ENCODE data around the gene IGSF9B. TPM values are rescaled to one million over a fixed set of nuclear protein-coding genes. Genes with fewer than 3 reads are reported as not detected.

Gene IGSF9B
- total RNA-seq, 1 donor from 2014 or later: 3.8 TPM

DNA sequence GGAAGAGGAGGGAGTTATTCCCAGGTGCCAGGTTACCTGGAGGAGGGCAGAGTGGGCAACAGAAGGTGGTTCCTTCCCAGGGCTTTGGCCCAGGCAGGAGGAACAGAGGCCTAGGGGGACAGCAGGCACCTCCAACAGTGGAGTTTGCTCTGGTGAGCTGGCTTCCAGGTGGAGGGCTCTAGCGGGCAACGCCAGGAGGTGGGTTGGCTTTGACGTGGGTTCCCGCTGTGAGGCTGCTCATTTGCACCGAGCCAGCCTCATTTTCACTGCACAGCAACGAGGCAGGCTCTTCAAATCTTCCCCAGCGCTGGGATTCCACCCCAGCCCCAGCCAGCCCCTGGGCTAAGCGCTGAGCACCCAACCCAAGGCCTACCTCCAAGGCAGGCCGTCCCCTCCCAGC, 8.1 kb downstream of the IGSF9B start:
- peaks cover 15% of the 10 kb centered on the region for H3K4me1 Mint-ChIP-seq (ENCODE audit: unreplicated experiment)
- H3K4me3 Mint-ChIP-seq (ENCODE audit: unreplicated experiment): no peak overlapping the region

DNA sequence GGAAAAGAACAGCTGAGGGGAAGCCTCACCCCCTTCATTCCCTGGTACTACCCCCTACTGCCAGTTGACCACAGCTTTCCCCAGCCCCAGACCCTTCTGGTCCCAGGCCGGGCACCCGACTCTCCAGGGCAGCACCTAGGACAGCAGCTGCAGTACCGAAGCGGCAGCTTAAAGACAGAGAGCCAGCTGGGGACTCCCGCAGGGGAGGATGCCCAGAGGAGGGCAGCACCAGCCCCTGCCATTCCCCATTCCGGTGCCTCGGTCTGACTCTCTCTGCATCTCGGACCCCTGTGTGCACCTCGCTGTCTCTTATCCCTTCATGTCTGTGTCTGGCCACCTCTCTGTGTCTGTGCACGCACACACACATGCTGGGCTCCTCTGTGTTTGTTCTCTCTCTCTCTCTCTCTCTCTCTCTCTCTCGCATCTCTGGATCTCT, 9.4 kb downstream of the IGSF9B start:
- DNase-seq (ENCODE audit: extremely low spot score, unreplicated experiment): no peak
- no peak overlapping the region for H3K4me3 Mint-ChIP-seq (ENCODE audit: unreplicated experiment)
- peaks cover 16% of the 10 kb centered on the region for H3K27me3 Mint-ChIP-seq (ENCODE audit: unreplicated experiment)
- H3K27ac Mint-ChIP-seq (ENCODE audit: unreplicated experiment): no peak overlapping the region
- no peaks in the 10 kb centered on the region for H3K36me3 Mint-ChIP-seq (ENCODE audit: unreplicated experiment)
- H3K4me1 Mint-ChIP-seq (ENCODE audit: unreplicated experiment): peaks cover 15% of the 10 kb centered on the region
- H3K9me3 Mint-ChIP-seq (ENCODE audit: unreplicated experiment): no peaks in the 10 kb centered on the region
- TF ChIP-seq, protein P1, sequence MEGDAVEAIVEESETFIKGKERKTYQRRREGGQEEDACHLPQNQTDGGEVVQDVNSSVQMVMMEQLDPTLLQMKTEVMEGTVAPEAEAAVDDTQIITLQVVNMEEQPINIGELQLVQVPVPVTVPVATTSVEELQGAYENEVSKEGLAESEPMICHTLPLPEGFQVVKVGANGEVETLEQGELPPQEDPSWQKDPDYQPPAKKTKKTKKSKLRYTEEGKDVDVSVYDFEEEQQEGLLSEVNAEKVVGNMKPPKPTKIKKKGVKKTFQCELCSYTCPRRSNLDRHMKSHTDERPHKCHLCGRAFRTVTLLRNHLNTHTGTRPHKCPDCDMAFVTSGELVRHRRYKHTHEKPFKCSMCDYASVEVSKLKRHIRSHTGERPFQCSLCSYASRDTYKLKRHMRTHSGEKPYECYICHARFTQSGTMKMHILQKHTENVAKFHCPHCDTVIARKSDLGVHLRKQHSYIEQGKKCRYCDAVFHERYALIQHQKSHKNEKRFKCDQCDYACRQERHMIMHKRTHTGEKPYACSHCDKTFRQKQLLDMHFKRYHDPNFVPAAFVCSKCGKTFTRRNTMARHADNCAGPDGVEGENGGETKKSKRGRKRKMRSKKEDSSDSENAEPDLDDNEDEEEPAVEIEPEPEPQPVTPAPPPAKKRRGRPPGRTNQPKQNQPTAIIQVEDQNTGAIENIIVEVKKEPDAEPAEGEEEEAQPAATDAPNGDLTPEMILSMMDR (IDR thresholded peaks at IDR 0.05): peak; percentile 55

More for the DNA sequence above, 8.1 kb downstream of the IGSF9B start:
- Mint-ChIP-seq H3K27ac (ENCODE audit: unreplicated experiment) (no peak overlapping the region), H3K36me3 (ENCODE audit: unreplicated experiment) (no peaks in the 10 kb centered on the region), H3K27me3 (ENCODE audit: unreplicated experiment) (peaks cover 26% of the 10 kb centered on the region), H3K9me3 (ENCODE audit: unreplicated experiment) (no peaks in the 10 kb centered on the region)
- TF ChIP-seq, protein P1 (IDR thresholded peaks at IDR 0.05): no peak
- no peak for DNase-seq (ENCODE audit: extremely low spot score, unreplicated experiment)

DNA sequence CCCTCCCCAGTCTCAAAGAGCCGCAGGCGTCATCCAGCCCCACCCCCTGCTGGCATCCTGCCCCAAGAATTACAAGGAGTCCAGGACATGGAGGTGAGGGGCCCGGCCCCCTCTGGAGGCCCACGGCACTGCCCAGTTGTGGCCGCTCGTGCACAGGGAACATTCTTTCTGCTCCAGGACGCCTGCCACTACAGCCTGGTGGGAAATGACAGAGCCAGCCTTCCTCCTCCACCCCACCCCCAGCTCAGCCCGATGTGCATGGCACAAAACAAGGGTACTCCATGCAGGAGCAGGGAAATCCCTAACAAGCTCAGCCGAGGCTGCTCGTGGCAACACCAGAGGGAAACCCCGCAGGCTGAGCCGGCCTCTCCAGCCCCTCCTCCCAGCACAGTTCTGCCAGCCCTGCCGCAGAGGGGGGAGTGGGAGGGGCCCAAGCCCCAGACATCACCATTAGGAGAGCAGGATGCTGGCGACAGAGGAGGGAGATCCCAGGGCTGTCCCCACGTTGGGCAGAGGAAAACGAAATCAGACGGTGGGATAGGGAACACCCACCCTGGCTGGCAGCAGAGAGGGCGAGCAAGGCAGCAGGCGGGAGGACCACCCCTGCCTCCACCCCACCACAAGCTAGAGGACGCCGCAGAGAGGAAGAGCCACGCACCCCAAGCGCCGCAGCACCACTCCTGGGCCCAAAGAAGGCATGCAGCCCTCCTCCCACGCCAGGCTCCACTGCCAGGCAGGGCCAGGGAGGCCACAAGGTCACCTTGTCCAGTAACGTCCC, 10.0 kb downstream of the IGSF9B start:
- peaks cover 9% of the 10 kb centered on the region for H3K4me1 Mint-ChIP-seq (ENCODE audit: unreplicated experiment)
- no peak overlapping the region for H3K4me3 Mint-ChIP-seq (ENCODE audit: unreplicated experiment)
- no peak for DNase-seq (ENCODE audit: extremely low spot score, unreplicated experiment)

GRCh38 chr11:133946051-133946450, 10.7 kb downstream of the IGSF9B start:
- Mint-ChIP-seq H3K4me1 (ENCODE audit: unreplicated experiment) (peaks cover 4% of the 10 kb centered on the region), H3K27me3 (ENCODE audit: unreplicated experiment) (peaks cover 13% of the 10 kb centered on the region), H3K27ac (ENCODE audit: unreplicated experiment) (no peak overlapping the region), H3K9me3 (ENCODE audit: unreplicated experiment) (no peaks in the 10 kb centered on the region), H3K4me3 (ENCODE audit: unreplicated experiment) (no peak overlapping the region), H3K36me3 (ENCODE audit: unreplicated experiment) (no peaks in the 10 kb centered on the region)
- DNase-seq (ENCODE audit: extremely low spot score, unreplicated experiment): no peak
- TF ChIP-seq, protein P1 (IDR thresholded peaks at IDR 0.05): no peak

More for the DNA sequence above, 10.0 kb downstream of the IGSF9B start:
- no peak overlapping the region for H3K27ac Mint-ChIP-seq (ENCODE audit: unreplicated experiment)
- no peaks in the 10 kb centered on the region for H3K9me3 Mint-ChIP-seq (ENCODE audit: unreplicated experiment)
- H3K36me3 Mint-ChIP-seq (ENCODE audit: unreplicated experiment): no peaks in the 10 kb centered on the region
- H3K27me3 Mint-ChIP-seq (ENCODE audit: unreplicated experiment): peaks cover 13% of the 10 kb centered on the region
- TF ChIP-seq, protein P1 (IDR thresholded peaks at IDR 0.05): no peak

- H3K9me3 Mint-ChIP-seq (ENCODE audit: unreplicated experiment): no peaks in the 10 kb centered on the region
- DNase-seq (ENCODE audit: extremely low spot score, unreplicated experiment): no peak
- H3K27me3 Mint-ChIP-seq (ENCODE audit: unreplicated experiment): peaks cover 13% of the 10 kb centered on the region
- no peak overlapping the region for H3K27ac Mint-ChIP-seq (ENCODE audit: unreplicated experiment)
- TF ChIP-seq, protein P1 (IDR thresholded peaks at IDR 0.05): no peak
- H3K36me3 Mint-ChIP-seq (ENCODE audit: unreplicated experiment): no peaks in the 10 kb centered on the region
- H3K4me1 Mint-ChIP-seq (ENCODE audit: unreplicated experiment): no peaks in the 10 kb centered on the region
- no peak overlapping the region for H3K4me3 Mint-ChIP-seq (ENCODE audit: unreplicated experiment)
These were observed 11.4 kb downstream of the IGSF9B start for GRCh38 chr11:133945087-133945974.

Data from osteocyte (in vitro differentiated cells).